Activated CD4-positive, CD25-positive, alpha-beta regulatory T cell (primary cell): ENCODE data around the gene PRSS23.
"Not testable (repeated sequence)": the region's sequence is repeated elsewhere in the genome, so short reads cannot be mapped to it uniquely, and the experiment has no call there.

Source experiments
- DNase-seq, 4 experiments: peaks; one replicate each; lab custom pipeline; 2025; lab: John Stamatoyannopoulos, UW

Gene PRSS23

GRCh38 chr11:86800076-86800959 lies at the start of gene PRSS23:
TSS of gene PRSS23 (plus strand) at chr11:86800542. CDS start at chr11:86807644, 7,102 bp downstream.
- DNase-seq = no peak

GRCh38 chr11:86753459-86753858 lies 46.9 kb upstream of the PRSS23 start:
- DNase-seq = no peak

GRCh38 chr11:86755146-86755545 lies 45.2 kb upstream of the PRSS23 start:
- no peak for DNase-seq

GRCh38 chr11:86758171-86758570 lies 42.2 kb upstream of the PRSS23 start:
- DNase-seq = no peak

- no peak for DNase-seq
Measured at GRCh38 chr11:86760577-86760976, 39.8 kb upstream of the PRSS23 start.

GRCh38 chr11:86761978-86762377 lies 38.4 kb upstream of the PRSS23 start:
- DNase-seq = no peak

GRCh38 chr11:86765203-86765602 lies 35.1 kb upstream of the PRSS23 start:
- DNase-seq = no peak

- no peak for DNase-seq
Measured at GRCh38 chr11:86765878-86766277, 34.5 kb upstream of the PRSS23 start.

- DNase-seq = no peak
Measured at GRCh38 chr11:86769219-86769618, 31.1 kb upstream of the PRSS23 start.

GRCh38 chr11:86770473-86771027 lies 29.8 kb upstream of the PRSS23 start:
- not testable (repeated sequence) for DNase-seq

- DNase-seq = no peak
Measured at GRCh38 chr11:86772999-86773398, 27.3 kb upstream of the PRSS23 start.

- no peak for DNase-seq
Measured at GRCh38 chr11:86773513-86774252, 26.7 kb upstream of the PRSS23 start.

- no peak for DNase-seq
Measured at GRCh38 chr11:86774417-86774816, 25.9 kb upstream of the PRSS23 start.

GRCh38 chr11:86775361-86775760 lies 25.0 kb upstream of the PRSS23 start:
- DNase-seq = no peak

- DNase-seq = no peak
Measured at GRCh38 chr11:86781546-86781945, 18.8 kb upstream of the PRSS23 start.

- DNase-seq = no peak
Measured at GRCh38 chr11:86782742-86783141, 17.6 kb upstream of the PRSS23 start.

- no peak for DNase-seq
Measured at GRCh38 chr11:86783661-86784060, 16.7 kb upstream of the PRSS23 start.

GRCh38 chr11:86784241-86784681 lies 16.1 kb upstream of the PRSS23 start:
- DNase-seq = no peak

GRCh38 chr11:86785576-86785975 lies 14.8 kb upstream of the PRSS23 start:
- no peak for DNase-seq

- no peak for DNase-seq
Measured at GRCh38 chr11:86787018-86787536, 13.3 kb upstream of the PRSS23 start.

- no peak for DNase-seq
Measured at GRCh38 chr11:86787656-86788055, 12.7 kb upstream of the PRSS23 start.

- DNase-seq = no peak
Measured at GRCh38 chr11:86790195-86790725, 10.1 kb upstream of the PRSS23 start.
